Omental fat pad (tissue), 4 donors: Measurements from ENCODE around the gene MACROD1. TPM values are rescaled to one million over a fixed set of nuclear protein-coding genes. Genes with fewer than 3 reads are reported as not detected.

Experiments
- ATAC-seq: fragments of 150-250 bp; one replicate; pipeline ENCODE4 v1.9.1; 2016; ENCODE audit warnings: mild to moderate bottlenecking, moderate library complexity; ENCODE audit not compliant: low FRiP score
- DNase-seq: peaks from one replicate; pipeline ENCODE4 v3.0.0-alpha.2; 2019; ENCODE audit warnings: low spot score
- CTCF ChIP-seq, 3 donors: fragments of 450-650 bp; IDR thresholded peaks; one replicate each; pipeline ENCODE4 v1.5.1; 2016 to 2017; ENCODE audit warnings: antibody characterized with exemption in 3 of 3, mild to moderate bottlenecking in 3 of 3, moderate library complexity in 2 of 3
- small RNA-seq: library from RNA; depleted of rRNA; stranded (forward); fragments of <200 nt; gene quantifications from one replicate; pipeline ENCODE3, GENCODE V24; 2016
- total RNA-seq, 4 donors: library from RNA; depleted of rRNA; stranded (reverse); fragments of >200 nt; gene quantifications; one replicate each; pipeline ENCODE4 v1.1.0, GENCODE V29; 2016

Gene MACROD1
- total RNA-seq, 4 donors from 2014 or later: 13.8 to 40.9 (median 26.2) TPM

- no peak for TF ChIP-seq CTCF (IDR thresholded peaks at IDR 0.05)
- DNase-seq: no peak
- no peak for ATAC-seq
Observed at GRCh38 chr11:63958008-63958407, 207.9 kb downstream of the MACROD1 start.

- TF ChIP-seq CTCF (IDR thresholded peaks at IDR 0.05): no peak
- DNase-seq: no peak
- no peak for ATAC-seq
Observed at GRCh38 chr11:63952570-63952969, 213.3 kb downstream of the MACROD1 start.

GRCh38 chr11:63951779-63952536 lies 214.0 kb downstream of the MACROD1 start:
- ATAC-seq (no peak), DNase-seq (no peak)
- TF ChIP-seq CTCF (IDR thresholded peaks at IDR 0.05): no peak

Small RNA genes within 50 kb of the gene (small RNA-seq; reads per million reads assigned to genes)
- not detected for gene RNU6-45P

Other genes with a start within 250 kb of the MACROD1 start
- gene RCOR2, start 248.9 kb downstream of the MACROD1 start, total RNA-seq: under 1 TPM in 1 of 4 donors, not detected in 3; 0.32 TPM
- 10 to 100 TPM in 2 of 4 donors, 1 to 10 TPM in 2; 5.4 to 14.5 (median 8.2) TPM for gene NAA40, start 227.1 kb downstream of the MACROD1 start, total RNA-seq
- 100 to 1,000 TPM; 265 to 424 (median 362) TPM for gene COX8A, start 191.5 kb downstream of the MACROD1 start, total RNA-seq
- gene OTUB1, start 179.7 kb downstream of the MACROD1 start, total RNA-seq: 10 to 100 TPM; 44.4 to 59.2 (median 52.5) TPM
- gene FLRT1, start 130.2 kb downstream of the MACROD1 start, total RNA-seq: not detected
- 100 to 1,000 TPM in 2 of 4 donors, 10 to 100 TPM in 2; 73.0 to 174 (median 135) TPM for gene STIP1, start 20.1 kb upstream of the MACROD1 start, total RNA-seq
- 100 to 1,000 TPM in 1 of 4 donors, 10 to 100 TPM in 3; 35.0 to 101 (median 45.6) TPM for gene FERMT3, start 40.6 kb upstream of the MACROD1 start, total RNA-seq
- gene TRPT1, start 60.1 kb upstream of the MACROD1 start, total RNA-seq: 10 to 100 TPM; 26.3 to 56.6 (median 37.3) TPM
- gene NUDT22, start 60.2 kb upstream of the MACROD1 start, total RNA-seq: 10 to 100 TPM; 22.8 to 47.8 (median 38.0) TPM
- 10 to 100 TPM; 19.2 to 25.8 (median 21.6) TPM for gene DNAJC4, start 64.4 kb upstream of the MACROD1 start, total RNA-seq
- gene VEGFB, start 68.5 kb upstream of the MACROD1 start, total RNA-seq: 100 to 1,000 TPM in 3 of 4 donors, 10 to 100 TPM in 1; 89.2 to 172 (median 149) TPM
- gene FKBP2, start 75.0 kb upstream of the MACROD1 start, total RNA-seq: 10 to 100 TPM; 41.8 to 78.5 (median 49.5) TPM
- gene PPP1R14B, start 80.8 kb upstream of the MACROD1 start, total RNA-seq: 100 to 1,000 TPM in 1 of 4 donors, 10 to 100 TPM in 3; 95.0 to 140 (median 97.9) TPM
- 10 to 100 TPM; 14.7 to 26.5 (median 19.7) TPM for gene PLCB3, start 85.4 kb upstream of the MACROD1 start, total RNA-seq
- gene BAD, start 118.6 kb upstream of the MACROD1 start, total RNA-seq: 10 to 100 TPM; 47.9 to 89.7 (median 78.8) TPM
- gene GPR137, start 119.7 kb upstream of the MACROD1 start, total RNA-seq: 10 to 100 TPM in 3 of 4 donors, 1 to 10 TPM in 1; 8.2 to 20.6 (median 12.7) TPM
- not detected for gene KCNK4, start 125.2 kb upstream of the MACROD1 start, total RNA-seq
- not detected for gene CATSPERZ, start 134.2 kb upstream of the MACROD1 start, total RNA-seq
- gene ESRRA, start 139.4 kb upstream of the MACROD1 start, total RNA-seq: 10 to 100 TPM; 32.1 to 50.8 (median 44.6) TPM
- gene TRMT112, start 151.4 kb upstream of the MACROD1 start, total RNA-seq: 100 to 1,000 TPM; 180 to 263 (median 215) TPM
- 100 to 1,000 TPM; 174 to 263 (median 238) TPM for gene PRDX5, start 152.0 kb upstream of the MACROD1 start, total RNA-seq
- gene CCDC88B, start 174.1 kb upstream of the MACROD1 start, total RNA-seq: 10 to 100 TPM in 2 of 4 donors, 1 to 10 TPM in 2; 6.2 to 24.1 (median 10.3) TPM
- gene RPS6KA4, start 193.0 kb upstream of the MACROD1 start, total RNA-seq: 10 to 100 TPM; 15.7 to 64.2 (median 28.1) TPM